NOMO-1 treated with dmso at 0.1 percent for 144 hours (cell line): ENCODE data around the gene SVEP1.

ENCODE experiments used
- DNase-seq: peaks from one replicate; lab custom pipeline; 2025; ENCODE audit not compliant: unreplicated experiment; lab: John Stamatoyannopoulos, UW

Gene SVEP1

GRCh38 chr9:110328763-110329162, 250.8 kb downstream of the SVEP1 start:
- DNase-seq: no peak

GRCh38 chr9:110327716-110328115, 251.8 kb downstream of the SVEP1 start:
- no peak for DNase-seq

- no peak for DNase-seq
These were observed 255.7 kb downstream of the SVEP1 start for GRCh38 chr9:110323818-110324217.

- no peak for DNase-seq
These were observed 258.7 kb downstream of the SVEP1 start for GRCh38 chr9:110320651-110321445.

DNA sequence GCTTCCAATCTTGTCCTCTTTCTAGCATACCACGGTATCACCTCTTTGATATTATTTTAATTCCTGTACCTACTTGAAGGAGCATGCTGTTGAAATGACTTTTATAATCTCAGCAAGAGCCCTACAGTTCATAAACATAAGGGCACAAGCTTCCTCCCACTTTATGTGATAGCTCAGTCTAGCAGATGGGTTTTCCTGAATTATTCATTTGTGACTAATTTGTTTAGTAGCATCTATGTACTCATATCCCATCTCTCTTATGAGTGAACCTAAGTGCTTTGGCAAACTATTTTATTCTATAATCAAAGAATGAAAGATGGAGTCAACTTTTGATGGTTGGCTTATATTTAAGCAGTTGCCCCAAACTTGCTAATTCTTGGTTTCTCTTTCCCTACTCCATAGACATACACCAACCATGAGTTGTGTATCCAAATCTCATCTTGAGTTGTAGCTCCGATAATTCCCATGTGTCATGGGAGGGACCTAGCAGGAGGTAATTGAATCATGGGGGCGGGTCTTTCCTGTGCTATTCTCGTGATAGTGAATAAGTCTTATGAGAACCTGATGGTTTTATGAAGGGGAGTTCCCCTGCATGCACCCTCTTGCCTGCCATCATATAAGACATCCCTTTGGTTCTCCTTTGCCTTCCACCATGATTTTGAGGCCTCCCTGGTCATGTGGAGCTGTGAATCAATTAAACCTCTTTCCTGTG, 259.6 kb downstream of the SVEP1 start:
- DNase-seq: no peak

DNA sequence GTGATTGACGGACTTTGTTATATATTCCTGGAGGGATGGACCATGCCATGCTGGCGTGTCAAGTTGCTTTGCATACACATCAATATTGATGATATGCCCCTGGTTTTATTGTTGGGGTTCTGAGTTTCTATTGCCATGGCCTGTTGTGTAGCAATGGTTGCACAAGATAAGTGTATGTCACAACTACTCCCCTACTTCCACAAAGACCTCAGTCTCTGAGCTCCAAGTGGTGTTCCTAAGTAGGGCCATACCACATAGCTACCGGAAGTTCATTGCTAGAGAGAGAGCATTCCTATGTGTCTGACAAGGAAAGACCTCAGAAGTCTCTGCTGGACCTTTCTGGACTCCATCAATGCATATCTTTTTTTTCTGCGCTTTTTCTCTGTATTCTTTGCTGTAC, 261.6 kb downstream of the SVEP1 start:
- DNase-seq: no peak

GRCh38 chr9:110316261-110317075, 263.1 kb downstream of the SVEP1 start:
- peak; percentile 55 for DNase-seq
